GM21723 (cell line): ENCODE measurements around the gene MAP3K10.
"Not testable (repeated sequence)": the region's sequence is repeated elsewhere in the genome, so short reads cannot be mapped to it uniquely, and the experiment has no call there.

Experiments used
- ATAC-seq: cut with Tn5 transposase; IDR thresholded peaks from one replicate; pipeline ENCODE4 v1.9.1; 2021; ENCODE audit warnings: mild to moderate bottlenecking, moderate library complexity; ENCODE audit not compliant: unreplicated experiment

Gene MAP3K10

DNA sequence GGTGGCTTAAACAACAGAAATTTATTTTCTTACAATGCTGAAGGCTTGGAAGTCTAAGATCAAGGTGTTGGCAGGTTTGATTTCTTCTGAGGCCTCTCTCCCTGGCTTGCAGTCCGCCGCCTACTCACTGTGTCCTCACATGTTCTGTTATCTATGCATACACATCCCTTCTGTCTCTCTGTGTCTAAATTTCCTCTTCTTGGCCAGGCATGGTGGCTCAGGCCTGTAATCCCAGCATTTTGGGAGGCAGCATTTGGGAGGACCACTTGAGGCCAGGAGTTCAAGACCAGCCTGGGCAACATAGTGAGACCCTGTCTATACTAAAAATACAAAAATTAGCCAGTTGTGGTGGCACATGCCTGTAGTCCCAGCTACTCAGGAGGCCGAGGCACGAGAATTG is 19.9 kb upstream of the MAP3K10 start:
- not testable (repeated sequence) for ATAC-seq

DNA sequence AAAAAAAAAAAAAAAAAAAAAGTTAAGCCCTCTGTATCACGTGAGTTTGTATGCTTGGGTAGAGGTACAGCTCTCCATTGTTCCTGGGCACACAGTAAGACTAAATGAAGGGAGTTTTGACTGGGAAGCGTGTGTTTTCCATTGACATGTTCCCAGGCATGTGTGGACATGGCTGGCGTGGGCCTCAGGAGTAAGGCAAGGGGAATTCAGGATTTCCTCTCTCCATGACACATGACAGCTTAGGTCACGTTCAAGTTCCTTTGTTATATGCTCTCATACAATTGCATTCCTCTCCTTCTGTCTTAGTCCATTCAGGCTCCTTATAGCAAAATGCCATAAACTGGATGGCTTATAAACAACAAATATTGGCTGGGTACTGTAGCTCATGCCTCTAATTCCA is 17.1 kb upstream of the MAP3K10 start:
- no peak for ATAC-seq

DNA sequence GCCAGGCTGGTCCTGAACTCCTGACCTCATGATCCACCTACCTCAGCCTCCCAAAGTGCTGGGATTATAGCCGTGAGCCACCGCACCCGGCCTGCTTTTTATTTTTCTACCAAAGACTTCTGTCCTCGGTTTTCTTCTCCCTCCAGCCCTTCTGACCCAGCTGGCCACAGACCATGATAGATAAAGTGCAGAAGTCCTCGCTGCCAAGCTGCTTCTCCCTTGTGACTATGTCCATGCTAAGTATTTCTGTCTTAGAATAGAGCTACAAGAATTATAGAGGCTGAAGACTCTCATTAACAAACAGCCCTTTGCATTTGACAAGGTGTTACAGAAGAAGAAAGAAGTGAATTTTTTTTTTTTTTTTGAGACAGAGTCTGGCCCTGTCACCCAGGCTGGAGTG is 15.4 kb upstream of the MAP3K10 start:
- ATAC-seq: no peak

GRCh38 chr19:40177286-40178070 is 13.7 kb upstream of the MAP3K10 start:
- ATAC-seq: no peak

DNA sequence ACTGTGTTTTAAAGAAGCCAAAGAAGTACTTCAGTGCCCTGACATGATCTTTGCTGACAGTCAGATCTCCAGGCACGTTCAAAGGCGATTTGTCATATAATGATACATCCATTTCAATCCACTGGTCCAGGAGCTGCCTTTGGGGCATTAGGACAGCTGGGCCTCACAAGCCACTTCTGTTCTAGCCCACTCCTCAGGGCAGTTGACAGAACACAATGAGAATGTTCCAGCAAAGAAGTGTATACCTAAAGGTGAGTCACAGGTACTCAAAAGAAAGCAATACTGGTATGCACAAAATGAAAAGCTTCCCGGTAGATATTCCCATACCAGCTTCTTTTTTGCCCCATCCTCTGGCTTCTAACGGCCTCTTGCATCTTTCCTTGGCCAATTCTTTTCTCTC is 12.5 kb upstream of the MAP3K10 start:
- no peak for ATAC-seq

DNA sequence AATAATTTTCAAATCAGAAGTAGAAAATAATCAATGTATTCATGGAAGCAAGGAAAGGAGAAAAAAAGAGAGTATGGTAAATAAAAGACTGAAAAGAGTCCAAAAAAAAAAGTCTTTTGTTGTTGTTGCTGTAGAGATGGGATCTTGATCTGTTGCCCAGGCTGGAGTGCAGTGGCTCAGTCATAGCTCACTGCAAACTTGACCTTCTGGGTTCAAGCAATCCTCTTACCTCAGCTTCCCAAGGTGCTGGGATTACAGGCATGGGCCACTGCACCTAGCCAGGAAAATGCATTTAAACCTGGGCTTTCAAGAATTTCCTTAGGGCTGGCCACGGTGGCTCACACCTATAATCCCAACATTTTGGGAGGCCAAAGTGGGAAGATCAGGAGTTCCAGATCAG is 7.0 kb upstream of the MAP3K10 start:
- ATAC-seq: no peak

DNA sequence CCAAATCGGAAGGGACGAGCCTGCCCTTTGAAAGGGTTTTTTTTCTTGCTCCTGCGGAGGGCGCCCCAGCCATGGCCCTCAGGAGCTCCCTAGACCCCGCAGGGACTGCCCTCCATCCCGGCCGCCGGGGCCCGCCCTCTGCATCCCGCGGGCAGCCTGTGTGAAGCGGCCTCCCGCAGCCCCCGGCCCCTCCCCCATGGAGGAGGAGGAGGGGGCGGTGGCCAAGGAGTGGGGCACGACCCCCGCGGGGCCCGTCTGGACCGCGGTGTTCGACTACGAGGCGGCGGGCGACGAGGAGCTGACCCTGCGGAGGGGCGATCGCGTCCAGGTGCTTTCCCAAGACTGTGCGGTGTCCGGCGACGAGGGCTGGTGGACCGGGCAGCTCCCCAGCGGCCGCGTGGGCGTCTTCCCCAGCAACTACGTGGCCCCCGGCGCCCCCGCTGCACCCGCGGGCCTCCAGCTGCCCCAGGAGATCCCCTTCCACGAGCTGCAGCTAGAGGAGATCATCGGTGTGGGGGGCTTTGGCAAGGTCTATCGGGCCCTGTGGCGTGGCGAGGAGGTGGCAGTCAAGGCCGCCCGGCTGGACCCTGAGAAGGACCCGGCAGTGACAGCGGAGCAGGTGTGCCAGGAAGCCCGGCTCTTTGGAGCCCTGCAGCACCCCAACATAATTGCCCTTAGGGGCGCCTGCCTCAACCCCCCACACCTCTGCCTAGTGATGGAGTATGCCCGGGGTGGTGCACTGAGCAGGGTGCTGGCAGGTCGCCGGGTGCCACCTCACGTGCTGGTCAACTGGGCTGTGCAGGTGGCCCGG is 815 bp downstream of the MAP3K10 start:
- ATAC-seq: peak; percentile 20

- no peak for ATAC-seq
Measured at GRCh38 chr19:40192758-40193586, 1.7 kb downstream of the MAP3K10 start.

DNA sequence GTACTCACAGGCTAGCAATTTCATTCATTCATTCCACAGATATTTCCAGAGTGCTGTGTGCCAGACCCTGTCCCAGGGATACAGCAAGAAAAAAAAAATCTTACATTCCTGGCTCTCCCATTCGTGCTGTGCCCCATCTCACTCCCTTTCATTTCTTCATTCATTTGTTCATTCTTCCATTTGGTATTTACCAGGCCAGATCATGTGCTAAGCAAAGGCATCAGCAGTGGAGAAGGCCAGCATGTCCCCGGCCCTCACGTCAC is 2.3 kb downstream of the MAP3K10 start:
- no peak for ATAC-seq

DNA sequence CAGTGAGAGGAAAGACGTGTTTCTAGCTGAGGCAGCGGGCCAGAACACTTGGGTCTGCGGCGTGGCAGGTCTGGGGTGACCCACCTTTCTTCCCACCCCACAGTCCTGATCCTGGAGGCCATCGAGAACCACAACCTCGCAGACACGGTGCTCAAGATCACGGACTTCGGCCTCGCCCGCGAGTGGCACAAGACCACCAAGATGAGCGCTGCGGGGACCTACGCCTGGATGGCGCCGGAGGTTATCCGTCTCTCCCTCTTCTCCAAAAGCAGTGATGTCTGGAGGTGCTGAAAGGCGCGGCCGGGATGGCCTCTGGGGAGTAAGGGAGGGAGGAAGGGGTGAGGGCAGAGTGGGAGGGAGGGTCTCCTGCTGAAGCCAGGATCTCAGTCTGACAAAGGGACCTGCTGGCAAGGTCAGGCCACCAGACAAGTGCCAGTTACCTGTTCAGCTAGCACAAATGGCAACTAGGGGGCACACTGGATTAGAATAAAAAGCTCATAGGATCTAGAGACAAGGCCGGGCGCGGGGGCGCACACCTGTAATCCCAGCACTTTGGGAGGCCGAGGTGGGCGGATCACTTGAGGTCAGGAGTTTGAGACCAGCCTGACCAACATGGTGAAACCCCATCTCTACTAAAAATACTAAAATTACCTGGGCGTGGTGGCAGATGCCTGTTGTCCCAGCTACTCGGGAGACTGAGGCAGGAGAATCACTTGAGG is 7.2 kb downstream of the MAP3K10 start:
- ATAC-seq: no peak

DNA sequence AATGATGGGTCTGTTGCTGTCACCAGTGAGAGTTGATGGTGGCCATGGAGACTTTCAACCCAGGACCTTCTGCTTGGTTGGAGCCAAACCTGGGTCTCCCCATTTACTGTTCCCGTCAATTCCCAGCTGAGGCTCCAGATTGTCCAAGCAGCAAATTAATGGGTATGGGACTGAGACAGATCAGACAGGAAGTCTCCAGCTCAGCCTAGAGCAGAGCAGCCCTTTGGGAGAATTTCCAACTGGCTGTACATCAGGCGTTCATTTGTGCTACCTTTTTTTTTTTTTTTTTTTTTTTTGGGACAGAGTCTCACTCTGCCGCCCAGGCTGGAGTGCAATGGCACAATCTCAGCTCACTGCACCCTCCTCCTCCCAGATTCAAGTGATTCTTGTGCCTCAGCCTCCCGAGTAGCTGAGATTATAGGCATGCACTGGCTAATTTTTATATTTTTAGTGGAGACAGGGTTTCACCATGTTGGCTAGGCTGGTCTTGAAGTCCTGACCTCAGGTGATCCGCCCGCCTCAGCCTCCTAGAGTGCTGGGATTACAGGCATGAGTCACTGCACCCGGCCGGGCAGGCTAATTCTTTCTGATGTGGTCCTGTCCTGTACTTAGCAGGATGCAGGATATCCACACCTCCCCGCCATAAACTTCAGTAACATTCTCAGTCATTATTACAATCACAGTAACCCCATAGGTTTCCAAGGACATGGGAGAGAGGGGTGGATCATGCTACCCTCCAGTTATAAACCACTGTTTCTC is 9.3 kb downstream of the MAP3K10 start:
- no peak for ATAC-seq

GRCh38 chr19:40204381-40204780 is 13.2 kb downstream of the MAP3K10 start:
- ATAC-seq: no peak

DNA sequence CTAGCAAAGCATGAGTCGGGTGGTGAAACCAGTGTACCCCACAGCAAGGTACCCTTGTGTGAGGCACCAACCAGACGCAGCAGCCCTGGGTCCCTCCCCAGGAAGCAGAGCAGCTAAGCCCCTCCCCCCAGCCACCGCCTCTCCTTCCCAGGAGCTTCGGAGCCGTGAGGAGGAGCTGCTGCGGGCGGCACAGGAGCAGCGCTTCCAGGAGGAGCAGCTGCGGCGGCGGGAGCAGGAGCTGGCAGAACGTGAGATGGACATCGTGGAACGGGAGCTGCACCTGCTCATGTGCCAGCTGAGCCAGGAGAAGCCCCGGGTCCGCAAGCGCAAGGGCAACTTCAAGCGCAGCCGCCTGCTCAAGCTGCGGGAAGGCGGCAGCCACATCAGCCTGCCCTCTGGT is 14.5 kb downstream of the MAP3K10 start:
- ATAC-seq: no peak

- no peak for ATAC-seq
Measured at GRCh38 chr19:40208602-40209001, 17.4 kb downstream of the MAP3K10 start.

GRCh38 chr19:40210889-40211288 is 19.7 kb downstream of the MAP3K10 start:
- no peak for ATAC-seq

- no peak for ATAC-seq
Measured at GRCh38 chr19:40213251-40213829, 22.1 kb downstream of the MAP3K10 start.

DNA sequence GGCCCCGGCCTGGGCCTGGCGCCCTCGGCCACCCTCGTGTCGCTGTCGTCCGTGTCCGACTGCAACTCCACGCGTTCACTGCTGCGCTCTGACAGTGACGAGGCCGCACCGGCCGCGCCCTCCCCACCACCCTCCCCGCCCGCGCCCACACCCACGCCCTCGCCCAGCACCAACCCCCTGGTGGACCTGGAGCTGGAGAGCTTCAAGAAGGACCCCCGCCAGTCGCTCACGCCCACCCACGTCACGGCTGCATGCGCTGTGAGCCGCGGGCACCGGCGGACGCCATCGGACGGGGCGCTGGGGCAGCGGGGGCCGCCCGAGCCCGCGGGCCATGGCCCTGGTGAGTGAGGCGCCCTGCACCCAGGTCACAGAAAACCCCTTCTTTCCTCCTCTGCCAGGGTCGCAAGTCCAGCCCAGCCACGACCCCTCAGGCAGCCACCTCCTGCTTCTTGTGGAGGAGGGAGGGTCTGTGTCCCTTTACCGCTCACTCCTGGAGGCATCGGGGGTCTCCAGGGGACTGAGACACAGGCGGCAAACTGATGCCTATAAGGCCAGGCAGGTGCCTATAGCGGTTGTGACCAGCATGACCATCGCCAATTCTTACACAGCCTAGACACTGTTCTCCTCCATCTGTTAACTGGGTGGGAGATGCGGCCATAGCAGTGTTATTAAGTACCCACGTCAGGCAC is 22.8 kb downstream of the MAP3K10 start:
- no peak for ATAC-seq

DNA sequence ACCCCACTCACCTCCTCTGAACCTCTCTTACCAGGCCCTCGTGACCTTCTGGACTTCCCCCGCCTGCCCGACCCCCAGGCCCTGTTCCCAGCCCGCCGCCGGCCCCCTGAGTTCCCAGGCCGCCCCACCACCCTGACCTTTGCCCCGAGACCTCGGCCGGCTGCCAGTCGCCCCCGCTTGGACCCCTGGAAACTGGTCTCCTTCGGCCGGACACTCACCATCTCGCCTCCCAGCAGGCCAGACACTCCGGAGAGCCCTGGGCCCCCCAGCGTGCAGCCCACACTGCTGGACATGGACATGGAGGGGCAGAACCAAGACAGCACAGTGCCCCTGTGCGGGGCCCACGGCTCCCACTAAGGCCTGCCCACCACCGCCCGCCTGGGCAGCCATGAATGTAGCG is 23.7 kb downstream of the MAP3K10 start:
- ATAC-seq: no peak

DNA sequence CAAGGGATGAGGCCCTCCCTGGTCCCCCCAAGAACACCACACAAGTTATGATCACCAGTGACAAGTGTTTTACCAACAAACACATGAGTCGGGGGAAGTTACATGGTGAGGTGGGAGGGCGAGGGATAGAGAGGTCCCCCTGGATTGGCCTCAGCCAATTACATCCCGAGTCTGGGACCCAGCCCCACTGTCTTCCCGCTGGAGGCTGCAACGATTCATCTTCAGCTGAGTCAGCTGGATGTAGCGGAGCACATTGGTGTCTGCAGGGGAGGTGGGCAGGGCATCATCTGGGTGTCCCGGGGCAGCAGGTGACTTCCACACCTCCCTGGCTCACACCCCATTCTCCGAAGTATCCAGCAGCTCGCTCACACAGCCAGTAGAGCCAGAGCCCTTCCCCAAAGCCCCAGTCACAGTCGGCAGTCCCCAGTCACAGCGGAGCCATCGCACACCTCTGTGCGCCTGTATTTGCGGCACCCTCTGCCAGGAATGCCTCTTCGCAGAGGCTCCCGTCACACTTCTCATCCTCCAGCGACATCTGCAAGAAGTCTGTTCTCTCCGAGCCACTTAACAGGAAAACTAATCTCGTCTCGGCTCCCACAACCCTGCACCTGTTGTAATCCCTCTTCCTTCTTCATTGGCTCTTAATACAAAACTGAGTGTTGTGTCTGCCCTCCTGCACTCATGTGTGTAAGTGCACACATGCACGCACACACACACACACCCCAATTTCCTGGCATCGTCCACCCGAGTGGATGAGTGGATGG is 25.0 kb downstream of the MAP3K10 start:
- ATAC-seq: no peak
